Central memory CD8-positive, alpha-beta T cell (primary cell): ENCODE data around the gene PTPN4.

Experiments used
- ATAC-seq: fragments of 150-1000 bp; cut with Tn5 transposase; replicated peaks from 2 replicates; pipeline ENCODE4 v1.10.0; 2022; ENCODE audit warnings: mild to moderate bottlenecking, moderate FRiP score, moderate number of reproducible peaks; ENCODE audit not compliant: poor library complexity, severe bottlenecking; ENCODE audit errors: extremely low read depth
- DNase-seq, 2 donors: peaks; one replicate each; pipeline ENCODE4 v3.0.0; 2021; ENCODE audit warnings: low spot score in 2 of 2
- H3K27ac Mint-ChIP-seq: one replicate; pipeline ENCODE4 v1.8.0; 2022; ENCODE audit warnings: low read depth, mild to moderate bottlenecking, moderate library complexity, mixed read lengths
- H3K27me3 Mint-ChIP-seq: one replicate; pipeline ENCODE4 v1.8.0; 2022; ENCODE audit warnings: mixed read lengths
- H3K36me3 Mint-ChIP-seq: one replicate; pipeline ENCODE4 v1.8.0; 2022; ENCODE audit warnings: mild to moderate bottlenecking, moderate library complexity, mixed read lengths; ENCODE audit not compliant: insufficient read depth
- H3K4me1 Mint-ChIP-seq: one replicate; pipeline ENCODE4 v1.8.0; 2022; ENCODE audit warnings: mixed read lengths
- H3K4me3 Mint-ChIP-seq: one replicate; pipeline ENCODE4 v1.8.0; 2022; ENCODE audit warnings: mild to moderate bottlenecking, moderate library complexity, mixed read lengths
- H3K9me3 Mint-ChIP-seq: one replicate; pipeline ENCODE4 v1.8.0; 2022; ENCODE audit warnings: mixed read lengths

Gene PTPN4, protein sequence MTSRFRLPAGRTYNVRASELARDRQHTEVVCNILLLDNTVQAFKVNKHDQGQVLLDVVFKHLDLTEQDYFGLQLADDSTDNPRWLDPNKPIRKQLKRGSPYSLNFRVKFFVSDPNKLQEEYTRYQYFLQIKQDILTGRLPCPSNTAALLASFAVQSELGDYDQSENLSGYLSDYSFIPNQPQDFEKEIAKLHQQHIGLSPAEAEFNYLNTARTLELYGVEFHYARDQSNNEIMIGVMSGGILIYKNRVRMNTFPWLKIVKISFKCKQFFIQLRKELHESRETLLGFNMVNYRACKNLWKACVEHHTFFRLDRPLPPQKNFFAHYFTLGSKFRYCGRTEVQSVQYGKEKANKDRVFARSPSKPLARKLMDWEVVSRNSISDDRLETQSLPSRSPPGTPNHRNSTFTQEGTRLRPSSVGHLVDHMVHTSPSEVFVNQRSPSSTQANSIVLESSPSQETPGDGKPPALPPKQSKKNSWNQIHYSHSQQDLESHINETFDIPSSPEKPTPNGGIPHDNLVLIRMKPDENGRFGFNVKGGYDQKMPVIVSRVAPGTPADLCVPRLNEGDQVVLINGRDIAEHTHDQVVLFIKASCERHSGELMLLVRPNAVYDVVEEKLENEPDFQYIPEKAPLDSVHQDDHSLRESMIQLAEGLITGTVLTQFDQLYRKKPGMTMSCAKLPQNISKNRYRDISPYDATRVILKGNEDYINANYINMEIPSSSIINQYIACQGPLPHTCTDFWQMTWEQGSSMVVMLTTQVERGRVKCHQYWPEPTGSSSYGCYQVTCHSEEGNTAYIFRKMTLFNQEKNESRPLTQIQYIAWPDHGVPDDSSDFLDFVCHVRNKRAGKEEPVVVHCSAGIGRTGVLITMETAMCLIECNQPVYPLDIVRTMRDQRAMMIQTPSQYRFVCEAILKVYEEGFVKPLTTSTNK

DNA sequence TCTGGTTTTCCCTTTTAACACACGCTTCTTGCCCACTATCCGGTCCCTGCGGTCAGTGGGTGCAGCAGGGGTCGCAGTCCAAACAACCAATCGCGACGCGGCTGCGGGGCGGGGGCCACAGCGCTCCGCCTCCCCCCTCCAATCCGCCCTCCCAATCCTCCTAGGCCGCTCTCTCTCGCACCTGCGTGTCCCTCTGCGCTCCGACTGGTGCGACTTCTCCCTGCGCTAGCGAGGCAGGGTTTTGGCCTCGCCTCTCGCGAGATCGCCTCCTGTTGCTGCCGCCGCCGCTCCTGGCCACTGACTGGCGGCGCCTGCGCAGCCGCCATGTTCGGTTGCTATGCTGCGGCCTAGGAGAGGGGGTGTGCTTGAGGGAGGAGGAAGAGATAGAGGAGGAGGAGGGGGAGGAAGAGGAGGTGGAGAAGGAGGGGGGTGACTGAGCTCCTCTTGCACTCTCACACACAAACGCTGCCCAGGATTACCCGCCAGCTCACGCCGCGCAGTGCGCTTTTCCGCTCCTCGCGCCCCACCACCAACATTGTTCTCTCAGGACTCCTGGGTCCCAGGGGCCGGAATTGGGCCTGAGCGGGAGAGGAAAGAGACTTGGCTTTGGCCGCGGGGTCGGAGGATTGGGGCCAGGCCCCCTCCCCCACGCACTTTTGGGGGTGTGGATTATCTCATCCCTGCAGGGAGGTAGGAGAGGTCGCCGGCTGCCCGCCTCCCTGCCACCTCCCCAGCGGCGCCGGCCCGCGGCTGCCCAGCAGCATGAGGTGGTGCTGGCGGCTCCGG, at the start of gene PTPN4:
Gene PTPN4 (plus strand): TSS at position 472 of the 786 bp plus-strand sequence. CDS start 49,932 bp downstream, outside the sequence.
- ATAC-seq (peak; percentile 92), DNase-seq (peak; percentile 87 to 95)
- no peaks in the 10 kb centered on the region for H3K27me3 Mint-ChIP-seq
- peaks cover 11% of the 10 kb centered on the region for H3K36me3 Mint-ChIP-seq
- H3K4me1 Mint-ChIP-seq, result peaks cover 43% of the 10 kb centered on the region
- H3K4me3 Mint-ChIP-seq, result peak within 1 kb of the TSS; percentile 84
- no peaks in the 10 kb centered on the region for H3K9me3 Mint-ChIP-seq
- peak within 1 kb of the TSS; percentile 92 for H3K27ac Mint-ChIP-seq

DNA sequence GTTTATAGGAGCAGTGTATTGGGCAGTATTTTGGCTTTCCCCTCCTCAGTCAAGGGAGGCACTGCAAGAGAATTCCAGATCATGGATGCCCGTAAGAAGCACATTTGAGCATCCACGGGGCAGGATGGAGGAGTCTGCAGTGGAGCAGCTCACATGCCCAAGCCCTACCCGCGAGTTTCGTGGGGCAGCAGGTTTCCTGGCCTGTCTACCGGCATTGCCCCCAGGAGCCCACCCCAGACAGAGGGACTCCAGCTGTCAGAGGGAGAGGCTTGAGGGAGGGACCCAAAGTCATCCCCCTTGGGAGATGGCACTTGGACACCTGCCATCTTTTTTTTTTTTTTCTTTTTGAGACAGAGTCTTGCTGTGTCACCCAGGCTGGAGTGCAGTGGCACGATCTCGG, 49.4 kb upstream of the PTPN4 start:
- ATAC-seq, result no peak
- no peak overlapping the region for H3K4me3 Mint-ChIP-seq
- no peaks in the 10 kb centered on the region for H3K36me3 Mint-ChIP-seq
- H3K9me3 Mint-ChIP-seq, result no peaks in the 10 kb centered on the region
- peaks cover 14% of the 10 kb centered on the region for H3K27me3 Mint-ChIP-seq
- H3K4me1 Mint-ChIP-seq, result no peaks in the 10 kb centered on the region
- H3K27ac Mint-ChIP-seq, result no peak overlapping the region
- DNase-seq, result no peak

DNA sequence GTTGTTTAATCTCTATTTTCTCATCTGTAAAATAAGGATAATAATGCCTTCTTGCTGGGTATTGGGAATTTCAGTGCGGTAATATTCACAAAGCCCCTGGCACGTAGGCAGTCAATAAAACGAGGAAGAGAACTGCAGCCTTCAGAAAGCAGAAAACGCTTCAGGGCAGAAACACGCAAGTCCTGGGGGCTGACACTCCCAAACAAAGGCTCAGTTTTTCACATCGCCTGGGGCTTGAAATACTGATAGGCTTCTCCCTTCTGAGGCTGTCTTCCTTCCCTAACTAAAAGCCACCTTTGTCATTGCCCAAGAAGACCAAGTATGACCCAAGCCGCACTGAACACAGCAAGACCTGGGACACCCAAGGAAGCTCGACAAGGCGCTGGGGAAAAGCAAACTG, 48.4 kb upstream of the PTPN4 start:
- Mint-ChIP-seq H3K4me3 (no peak overlapping the region), H3K27me3 (peaks cover 23% of the 10 kb centered on the region), H3K9me3 (no peaks in the 10 kb centered on the region), H3K36me3 (no peaks in the 10 kb centered on the region), H3K4me1 (no peaks in the 10 kb centered on the region), H3K27ac (no peak overlapping the region)
- ATAC-seq, result no peak
- DNase-seq, result no peak

DNA sequence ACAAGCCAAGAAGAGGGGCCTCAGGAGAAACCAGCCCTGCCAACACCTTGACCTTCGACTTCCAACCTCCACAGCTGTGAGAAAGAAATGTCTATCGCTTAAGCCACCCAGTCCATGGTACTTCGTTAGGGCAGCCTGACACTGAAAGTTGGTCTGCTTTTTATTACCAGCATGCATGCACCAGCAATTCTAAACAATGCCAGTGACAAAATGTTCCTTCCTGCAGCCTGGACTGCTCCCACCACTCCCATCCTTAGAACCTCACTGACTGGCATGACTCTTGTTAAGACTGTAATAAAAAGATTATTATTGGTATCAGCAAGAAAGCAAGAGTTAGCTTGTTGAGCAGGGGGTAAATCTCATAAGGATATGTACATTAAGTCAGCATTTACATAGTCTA, 47.2 kb upstream of the PTPN4 start:
- ATAC-seq (no peak), DNase-seq (no peak)
- Mint-ChIP-seq H3K4me3 (no peak overlapping the region), H3K4me1 (no peaks in the 10 kb centered on the region), H3K9me3 (no peaks in the 10 kb centered on the region), H3K27me3 (peaks cover 23% of the 10 kb centered on the region), H3K36me3 (no peaks in the 10 kb centered on the region), H3K27ac (no peak overlapping the region)

DNA sequence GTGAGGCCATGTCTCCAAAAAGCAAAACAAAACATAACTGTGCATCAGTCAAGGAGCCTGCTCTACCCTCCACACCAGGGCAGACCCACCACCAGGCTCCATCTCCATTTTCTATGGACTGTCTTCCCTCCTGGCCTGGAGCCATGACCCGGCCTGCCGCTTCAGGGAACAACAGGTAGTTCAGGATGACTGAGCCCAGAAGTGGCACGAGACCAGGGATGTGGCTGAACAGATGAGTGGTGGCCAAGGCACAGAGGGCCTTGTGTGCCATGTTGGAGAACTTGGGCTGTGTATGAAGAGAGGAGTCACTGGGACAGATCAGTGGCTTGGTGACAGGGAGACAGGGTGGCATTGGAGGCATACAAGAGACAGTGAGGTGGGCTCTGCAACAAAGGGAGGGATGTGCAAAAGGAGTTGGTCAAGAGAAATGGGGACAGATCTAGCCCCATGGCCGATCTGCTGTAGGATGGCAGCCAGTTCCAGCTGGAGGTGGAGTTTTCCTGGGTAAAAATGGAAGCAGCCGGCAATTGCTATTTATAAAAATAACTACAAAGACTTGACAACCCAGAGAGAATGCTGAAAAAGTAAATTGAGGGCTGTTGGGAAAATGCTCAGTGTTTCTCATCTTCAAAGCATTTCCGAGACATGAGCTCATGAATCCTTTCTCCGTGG, 45.8 kb upstream of the PTPN4 start:
- H3K27ac Mint-ChIP-seq, result no peak overlapping the region
- H3K4me1 Mint-ChIP-seq, result no peaks in the 10 kb centered on the region
- ATAC-seq, result no peak
- DNase-seq, result no peak
- H3K27me3 Mint-ChIP-seq, result peaks cover 23% of the 10 kb centered on the region
- no peak overlapping the region for H3K4me3 Mint-ChIP-seq
- H3K9me3 Mint-ChIP-seq, result no peaks in the 10 kb centered on the region
- no peaks in the 10 kb centered on the region for H3K36me3 Mint-ChIP-seq

DNA sequence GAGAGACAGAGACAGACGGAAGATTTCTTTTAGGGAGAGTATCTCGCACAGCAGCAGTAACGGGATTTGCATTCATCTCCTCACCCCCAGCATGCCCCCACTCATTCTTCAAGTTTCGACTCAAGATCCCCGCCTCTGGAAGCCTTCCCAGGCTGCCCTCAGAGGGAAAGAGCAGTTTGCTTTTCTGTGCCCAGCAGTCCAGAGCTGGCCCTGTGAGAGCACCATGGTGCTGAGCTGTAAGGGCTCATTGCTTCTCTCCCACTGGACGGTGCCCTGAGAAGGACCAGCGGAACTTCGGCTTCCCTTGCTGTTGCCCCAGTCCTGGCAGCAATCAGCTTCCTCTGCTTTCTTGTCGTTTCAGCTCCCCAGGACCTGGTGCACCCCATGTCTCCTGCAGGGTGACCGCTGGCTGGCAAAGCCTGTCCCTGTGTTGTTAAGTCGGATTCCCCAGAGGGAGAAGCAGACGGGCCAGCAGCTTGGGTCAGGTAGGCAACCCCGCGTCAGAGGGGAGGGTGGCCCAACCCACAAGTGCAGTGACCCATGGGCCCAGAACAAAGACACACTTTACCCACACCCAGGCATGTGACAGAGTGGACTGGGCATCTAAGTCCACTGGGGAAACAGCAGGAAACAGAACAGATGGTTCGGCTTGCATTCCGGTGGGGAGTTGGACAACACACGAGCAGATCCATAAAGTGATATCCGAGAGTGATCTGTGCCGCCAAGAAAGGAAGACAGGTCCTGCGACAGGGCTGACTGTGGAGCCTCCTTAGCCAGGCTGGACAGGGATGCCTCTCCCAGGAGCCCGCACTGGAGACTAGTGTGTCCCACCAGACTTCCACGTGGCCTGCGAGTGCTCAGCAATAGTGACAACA, 44.1 kb upstream of the PTPN4 start:
- Mint-ChIP-seq H3K4me3 (no peak overlapping the region), H3K27me3 (peaks cover 23% of the 10 kb centered on the region), H3K9me3 (no peaks in the 10 kb centered on the region), H3K36me3 (no peaks in the 10 kb centered on the region), H3K27ac (no peak overlapping the region), H3K4me1 (no peaks in the 10 kb centered on the region)
- DNase-seq (no peak), ATAC-seq (no peak)

DNA sequence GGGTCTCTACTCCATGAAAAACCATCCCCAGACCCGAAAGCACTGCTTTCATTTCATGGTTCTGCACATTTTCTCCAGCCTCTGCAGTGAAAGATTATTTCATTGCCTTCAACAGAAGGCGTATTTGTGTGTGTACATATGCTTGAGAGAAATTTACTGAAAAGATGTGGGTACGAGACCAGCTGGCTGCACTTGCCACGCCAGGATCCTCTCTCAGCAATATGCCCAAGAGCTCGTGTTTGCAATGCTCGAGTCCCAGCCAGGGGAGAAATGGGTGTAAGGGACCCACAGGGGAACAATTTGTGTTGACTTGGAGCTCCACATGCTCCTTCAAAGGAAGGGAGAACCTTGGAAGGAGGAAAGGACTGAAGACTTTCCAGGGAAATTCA, 43.4 kb upstream of the PTPN4 start:
- Mint-ChIP-seq H3K36me3 (no peaks in the 10 kb centered on the region), H3K9me3 (no peaks in the 10 kb centered on the region), H3K4me1 (no peaks in the 10 kb centered on the region), H3K27ac (no peak overlapping the region), H3K27me3 (peaks cover 23% of the 10 kb centered on the region), H3K4me3 (no peak overlapping the region)
- no peak for DNase-seq
- no peak for ATAC-seq

DNA sequence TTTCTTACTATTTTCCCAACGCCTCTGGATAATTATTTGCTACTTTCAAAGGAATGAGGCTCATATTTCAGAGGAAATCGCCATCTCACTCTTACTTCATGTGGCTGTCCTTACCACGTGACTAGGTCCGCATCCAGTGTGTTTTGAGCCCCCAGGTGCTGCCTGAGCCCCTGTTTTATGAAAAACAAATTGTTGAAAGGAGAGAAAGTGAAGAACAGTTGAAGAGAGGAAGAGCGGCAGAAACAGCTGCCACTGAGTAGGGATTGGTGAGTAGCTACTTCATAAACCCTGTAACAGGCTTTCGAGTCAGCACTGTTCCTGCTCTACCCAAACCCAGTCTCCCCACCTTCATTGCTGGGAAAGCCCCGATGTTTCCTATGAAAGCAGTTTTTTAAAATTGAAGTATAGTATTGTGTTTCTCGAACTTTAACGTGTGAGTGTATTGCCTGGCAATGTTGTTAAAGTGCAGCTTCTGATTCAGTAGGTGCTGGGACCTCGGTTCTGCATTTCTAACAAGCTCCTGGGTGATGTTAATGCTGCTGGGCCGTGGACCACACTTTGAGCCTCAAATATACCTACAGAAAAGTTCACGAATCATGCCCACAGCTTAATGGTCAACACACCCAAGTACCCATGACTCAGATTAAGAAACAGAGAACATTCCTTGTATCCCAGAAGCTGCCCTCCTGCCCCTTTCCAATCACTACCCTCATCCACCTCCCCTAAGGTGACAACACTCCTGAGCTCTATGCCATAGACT, 41.0 kb upstream of the PTPN4 start:
- Mint-ChIP-seq H3K36me3 (no peaks in the 10 kb centered on the region), H3K27ac (no peak overlapping the region), H3K27me3 (peaks cover 23% of the 10 kb centered on the region), H3K4me3 (no peak overlapping the region), H3K9me3 (no peaks in the 10 kb centered on the region), H3K4me1 (no peaks in the 10 kb centered on the region)
- no peak for DNase-seq
- ATAC-seq, result no peak

DNA sequence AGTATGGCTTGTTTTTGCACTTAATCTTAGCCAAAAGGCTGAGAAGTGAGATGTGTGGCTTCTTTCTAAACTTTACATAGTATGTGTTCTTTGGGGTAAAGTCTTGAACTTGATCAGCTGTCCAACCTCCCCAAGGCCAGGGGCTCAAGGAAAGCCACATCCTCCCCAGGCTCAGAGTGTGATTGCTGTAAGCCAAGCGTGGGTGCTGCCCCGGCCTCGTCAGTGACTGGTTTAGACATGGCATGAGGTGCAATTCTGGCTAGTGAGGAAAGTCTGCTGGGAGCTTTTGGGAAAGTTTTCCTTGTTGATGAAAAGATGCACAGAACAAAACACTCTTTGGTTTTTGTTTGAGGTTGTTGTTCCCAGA, 40.5 kb upstream of the PTPN4 start:
- ATAC-seq, result no peak
- Mint-ChIP-seq H3K4me1 (no peaks in the 10 kb centered on the region), H3K4me3 (no peak overlapping the region), H3K9me3 (no peaks in the 10 kb centered on the region), H3K27me3 (peaks cover 22% of the 10 kb centered on the region), H3K36me3 (no peaks in the 10 kb centered on the region), H3K27ac (no peak overlapping the region)
- DNase-seq, result no peak

DNA sequence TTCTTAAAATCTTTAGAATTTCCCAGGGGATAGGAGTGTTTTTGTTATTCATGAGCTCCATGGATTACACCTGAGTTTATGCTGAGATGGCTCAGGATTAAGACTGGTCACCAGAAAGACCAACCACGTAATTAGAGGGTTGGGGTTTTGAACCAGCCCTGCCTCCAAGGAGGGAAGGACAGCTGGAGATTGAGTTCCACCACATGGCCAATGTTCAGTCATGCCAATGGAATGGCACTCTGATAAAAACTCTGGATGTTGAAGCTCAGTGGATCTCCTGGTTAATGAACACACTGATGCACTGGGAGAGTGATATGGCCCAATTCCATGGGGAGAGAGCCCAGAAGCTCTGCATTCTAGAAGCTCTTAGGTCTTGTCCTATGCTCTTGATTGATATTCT, 38.7 kb upstream of the PTPN4 start:
- no peak overlapping the region for H3K4me3 Mint-ChIP-seq

DNA sequence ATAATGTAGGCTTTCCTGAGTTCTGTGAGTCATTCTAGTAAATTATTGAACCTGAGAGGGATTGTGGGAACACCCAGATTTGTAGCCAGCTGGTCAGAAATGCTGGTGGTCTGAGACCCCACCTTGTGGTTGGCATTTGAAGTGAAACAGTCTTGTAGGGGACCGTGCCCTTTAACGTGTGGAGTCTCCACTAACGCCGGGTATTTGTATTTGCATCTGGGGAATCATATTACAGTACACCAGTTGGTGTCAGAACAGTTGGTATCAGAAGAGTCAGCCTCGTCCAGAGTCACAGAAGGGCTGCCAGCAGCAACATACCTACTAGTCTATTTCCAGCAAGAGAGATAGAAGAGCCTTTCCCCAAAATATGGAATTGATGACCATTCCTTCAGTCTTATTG, 38.3 kb upstream of the PTPN4 start:
- Mint-ChIP-seq H3K36me3 (no peaks in the 10 kb centered on the region), H3K4me1 (no peaks in the 10 kb centered on the region)

More for the DNA sequence above, 38.7 kb upstream of the PTPN4 start:
- ATAC-seq (no peak), DNase-seq (no peak)
- Mint-ChIP-seq H3K9me3 (no peaks in the 10 kb centered on the region), H3K27ac (no peak overlapping the region), H3K4me1 (no peaks in the 10 kb centered on the region), H3K27me3 (peaks cover 10% of the 10 kb centered on the region), H3K36me3 (no peaks in the 10 kb centered on the region)

More for the DNA sequence above, 38.3 kb upstream of the PTPN4 start:
- ATAC-seq, result no peak
- Mint-ChIP-seq H3K27ac (no peak overlapping the region), H3K27me3 (peaks cover 9% of the 10 kb centered on the region), H3K9me3 (no peaks in the 10 kb centered on the region), H3K4me3 (no peak overlapping the region)
- DNase-seq, result no peak
